IPS-18c (cell line): ENCODE data around the gene VAPB.

ENCODE experiments used
- H3K4me3 ChIP-seq: 2 replicates; pipeline ENCODE4 v1.7.0; 2013; ENCODE audit warnings: low read depth, mild to moderate bottlenecking, low read length, moderate library complexity; ENCODE audit not compliant: insufficient read depth
- H3K9me3 ChIP-seq: one replicate; pipeline ENCODE4 v1.6.1; 2013; ENCODE audit warnings: mild to moderate bottlenecking, low read length, moderate library complexity; ENCODE audit not compliant: control insufficient read depth, insufficient read depth

VAPB gene

DNA sequence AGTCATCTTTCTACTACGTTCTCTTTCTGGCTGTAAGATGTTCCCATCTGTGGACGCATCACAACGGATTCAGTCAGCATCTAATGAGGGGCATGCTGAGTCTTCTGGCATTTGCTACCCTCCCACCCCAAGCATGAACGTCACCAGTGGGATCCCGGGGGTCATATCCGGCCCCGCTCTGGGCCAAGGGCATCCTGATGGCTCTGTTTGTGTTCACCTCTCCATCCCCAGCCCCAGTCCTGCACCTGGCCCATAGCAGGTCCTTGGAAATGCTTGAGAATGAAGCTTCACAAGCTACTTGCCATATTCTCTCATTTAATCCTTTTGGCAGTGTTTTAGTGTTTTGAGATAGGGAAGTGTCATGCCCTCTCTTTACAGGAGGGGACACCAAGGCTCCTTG is 111.2 kb downstream of the VAPB start:
- no peaks in the 10 kb centered on the region for H3K9me3 ChIP-seq
- no peak overlapping the region for H3K4me3 ChIP-seq
